BJ (cell line): ENCODE measurements around the gene MB21D2. TPM values are rescaled to one million over a fixed set of nuclear protein-coding genes. Genes with fewer than 3 reads are reported as not detected.
A peak's percentile ranks its signal among the peaks of the same experiment; 100 is the strongest.

Experiments
- CTCF ChIA-PET: fragments of 350-600 bp; formaldehyde crosslinking; extraction: SDS; loops from one replicate; lab custom pipeline; 2021; ENCODE audit warnings: antibody characterized with exemption, inconsistent platforms; lab: Yijun Ruan, JAX
- POLR2A ChIA-PET: fragments of 300-600 bp; sonication (Branson Sonifier 250); formaldehyde crosslinking; extraction: SDS; loops from one replicate; lab custom pipeline; 2021; ENCODE audit warnings: antibody characterized with exemption; lab: Charles Lee
- DNase-seq: peaks from one replicate; pipeline ENCODE4 v3.0.0-alpha.2; 2011; ENCODE audit warnings: low read depth
- H3K27me3 ChIP-seq: 2 replicates; pipeline ENCODE4 v1.6.0; 2011; ENCODE audit warnings: low read length; ENCODE audit not compliant: control insufficient read depth, insufficient read depth
- H3K36me3 ChIP-seq: 2 replicates; pipeline ENCODE4 v1.5.1; 2011; ENCODE audit warnings: low read length; ENCODE audit not compliant: control insufficient read depth, insufficient read depth
- H3K4me3 ChIP-seq: 2 replicates; pipeline ENCODE4 v1.5.1; 2011; ENCODE audit warnings: low read depth, mild to moderate bottlenecking, control low read depth, low read length
- CTCF ChIP-seq: IDR thresholded peaks from 2 replicates; pipeline ENCODE4 v1.5.1; 2011; ENCODE audit warnings: low read depth, mild to moderate bottlenecking, control low read depth, inconsistent platforms, low read length, moderate library complexity; ENCODE audit not compliant: insufficient read depth
- polyA plus RNA-seq: library from polyadenylated mRNA; depleted of rRNA; stranded (reverse); fragments of >200 nt; gene quantifications from 2 replicates; pipeline ENCODE4 v1.2.3, GENCODE V29; 2011

Gene MB21D2
- polyA plus RNA-seq, 1 experiment: 12.3 TPM

- TF ChIP-seq CTCF: no peak
- CTCF ChIA-PET: interaction anchor here (0.5 to 1.8 kb wide), 5 partner anchors 12 to 1456 kb away, joined by 3 to 5 read pairs (median 4); partner anchors contain the start of gene MB21D2
- no peak for DNase-seq
- POLR2A ChIA-PET: no interaction called here
- Histone ChIP-seq H3K27me3 (no peaks in the 10 kb centered on the region), H3K36me3 (no peaks in the 10 kb centered on the region), H3K4me3 (no peak overlapping the region)
Measured at GRCh38 chr3:192827863-192828594, 89.6 kb downstream of the MB21D2 start.

DNA sequence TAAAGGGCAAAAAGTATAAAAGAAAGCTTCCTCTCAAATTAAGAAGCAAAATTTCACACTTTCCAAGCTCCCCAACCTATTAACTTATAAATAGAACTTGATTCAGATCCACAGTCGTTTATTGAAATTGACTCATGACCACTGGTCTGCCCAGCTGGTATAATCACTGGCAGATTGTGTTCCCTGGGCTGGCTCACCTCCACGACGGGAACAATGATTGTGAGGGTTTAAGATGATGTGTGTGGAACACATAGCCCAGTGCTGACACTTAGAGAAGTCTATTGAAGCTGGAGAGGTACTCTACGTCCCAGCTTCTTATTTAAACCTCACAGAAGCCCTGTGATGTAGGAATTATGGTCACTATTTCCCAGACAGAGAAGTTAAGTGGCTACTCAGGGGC is 90.4 kb downstream of the MB21D2 start:
- Histone ChIP-seq H3K36me3 (no peaks in the 10 kb centered on the region), H3K27me3 (no peaks in the 10 kb centered on the region), H3K4me3 (no peak overlapping the region)
- no peak for TF ChIP-seq CTCF
- POLR2A ChIA-PET: no interaction called here
- CTCF ChIA-PET: interaction anchor here (0.5 to 1.8 kb wide), 7 partner anchors 12 to 1455 kb away, joined by 3 to 5 read pairs (median 4); partner anchors contain the start of gene MB21D2
- DNase-seq: no peak

DNA sequence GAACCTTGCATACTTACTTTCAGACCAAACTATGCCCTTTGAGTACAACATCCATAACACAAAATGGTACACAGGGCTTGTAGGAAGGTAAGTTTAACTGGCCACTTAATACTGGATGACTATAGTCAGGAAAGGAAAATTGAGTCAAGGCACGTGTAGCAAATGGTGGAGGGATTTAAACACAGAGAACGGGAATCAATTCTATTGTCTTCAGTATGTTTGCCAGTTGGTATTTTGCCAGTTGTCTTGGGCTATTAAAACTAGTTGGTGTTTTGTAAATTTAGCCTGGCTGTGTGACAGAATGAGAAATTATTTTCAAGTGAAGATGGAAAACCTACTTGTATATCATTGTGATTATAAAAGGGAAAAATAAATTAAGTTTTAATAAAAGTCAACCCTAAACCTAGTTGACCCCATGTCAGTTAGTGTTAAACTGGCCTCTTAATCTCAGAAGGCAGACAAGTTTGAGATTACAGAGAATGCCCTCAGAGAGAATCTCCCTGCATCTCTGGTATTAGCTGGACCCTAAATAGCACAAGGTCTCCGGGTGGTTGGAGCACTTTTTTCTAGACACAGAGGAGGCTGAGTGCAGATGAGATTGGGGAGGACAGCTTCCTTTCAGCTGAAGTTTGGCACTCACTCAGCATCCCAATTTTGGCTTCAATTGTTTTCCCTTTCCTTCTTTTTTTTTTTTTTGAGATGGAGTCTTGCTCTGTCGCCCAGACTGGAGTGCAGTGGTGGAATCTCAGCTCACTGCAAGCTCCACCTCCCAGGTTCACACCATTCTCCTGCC is 91.2 kb downstream of the MB21D2 start:
- POLR2A ChIA-PET: interaction anchor here (0.6 kb wide), 1 partner anchor 201 kb away, joined by 3 read pairs; no protein-coding TSS in a partner anchor
- Histone ChIP-seq H3K4me3 (no peak overlapping the region), H3K27me3 (no peaks in the 10 kb centered on the region), H3K36me3 (no peaks in the 10 kb centered on the region)
- CTCF ChIA-PET: interaction anchor here (0.6 to 1.8 kb wide), 6 partner anchors 13 to 214 kb away, joined by 3 to 5 read pairs (median 4); partner anchors contain the start of gene MB21D2
- no peak for DNase-seq
- no peak for TF ChIP-seq CTCF

DNA sequence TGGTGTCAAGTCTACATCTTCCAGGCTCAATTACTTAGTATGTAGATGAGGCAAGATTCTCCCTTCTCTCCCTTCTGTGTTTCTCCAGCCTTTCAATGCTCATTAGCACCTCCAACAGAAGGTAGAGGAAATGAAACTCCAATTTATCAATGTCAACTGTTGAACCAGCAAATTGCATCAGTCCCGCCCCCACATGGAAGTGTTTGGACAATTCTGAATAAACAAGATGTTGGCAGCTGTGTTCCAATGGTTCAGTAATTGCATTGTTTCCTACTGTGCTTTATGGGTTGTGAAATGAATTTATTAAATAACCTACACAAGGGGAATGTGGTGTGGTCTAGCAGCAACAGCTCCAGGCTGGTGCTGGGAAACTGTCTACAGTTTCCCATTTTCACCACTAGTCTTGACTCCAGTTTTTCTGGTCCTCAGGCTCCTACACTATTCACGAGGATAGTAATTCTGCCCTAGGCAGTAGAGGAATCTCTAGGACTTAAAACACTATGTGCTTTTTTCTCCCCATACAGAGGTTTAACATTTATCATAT is 91.9 kb downstream of the MB21D2 start:
- peak; percentile 21; the same call in 1 of the 2 replicates for TF ChIP-seq CTCF
- Histone ChIP-seq H3K27me3 (no peaks in the 10 kb centered on the region), H3K36me3 (no peaks in the 10 kb centered on the region), H3K4me3 (no peak overlapping the region)
- ChIA-PET CTCF (interaction anchor here (0.8 to 2.6 kb wide), 4 partner anchors 13 to 216 kb away, joined by 3 to 15 read pairs (median 5); no protein-coding TSS in a partner anchor), POLR2A (interaction anchor here (0.6 kb wide), 1 partner anchor 202 kb away, joined by 3 read pairs; no protein-coding TSS in a partner anchor)
- no peak for DNase-seq
